Upper lobe of left lung (tissue), 6 donors: ENCODE measurements around the gene TXNL4B. TPM values are rescaled to one million over a fixed set of nuclear protein-coding genes. Genes with fewer than 3 reads are reported as not detected.
A peak's percentile ranks its signal among the peaks of the same experiment; 100 is the strongest.

Source experiments
- ATAC-seq, 2 donors: fragments of 200-7000 bp; cut with Tn5 transposase; one replicate each; pipeline ENCODE4 v1.9.1; 2022; ENCODE audit warnings: mild to moderate bottlenecking in 2 of 2, moderate library complexity in 2 of 2; ENCODE audit not compliant: low FRiP score in 2 of 2
- DNase-seq, 2 donors: peaks; one replicate each; pipeline ENCODE4 v3.0.0-alpha.2; 2019 to 2020
- H3K27ac ChIP-seq, 4 donors: fragments of 200-600 bp; sonication (generic); one replicate each; pipeline ENCODE4 v1.5.1; 2016 to 2019
- H3K27me3 ChIP-seq, 4 donors: fragments of 200-600 bp; sonication (generic); one replicate each; pipeline ENCODE4 v1.5.1; 2017 to 2019
- H3K36me3 ChIP-seq, 4 donors: fragments of 200-600 bp; sonication (generic); one replicate each; pipeline ENCODE4 v1.5.1; 2016 to 2019
- H3K4me1 ChIP-seq, 4 donors: fragments of 200-600 bp; sonication (generic); one replicate each; pipeline ENCODE4 v1.5.1; 2018 to 2019
- H3K4me3 ChIP-seq, 4 donors: fragments of 200-600 bp; sonication (generic); one replicate each; pipeline ENCODE4 v1.5.1; 2017 to 2019; ENCODE audit warnings: mild to moderate bottlenecking in 2 of 4, moderate library complexity in 1 of 4
- H3K9me3 ChIP-seq, 4 donors: fragments of 200-600 bp; sonication (generic); one replicate each; pipeline ENCODE4 v1.5.1; 2018 to 2019
- CTCF ChIP-seq, 6 experiments: fragments of 450-650 bp in 4 of 6; fragments of 200-600 bp in 2 of 6; sonication (generic) in 2 of 6; IDR thresholded peaks; one replicate each; pipeline ENCODE4 v1.5.1; 2016 to 2019; ENCODE audit warnings: antibody characterized with exemption in 6 of 6
- EP300 ChIP-seq, 4 donors: sonication (generic); formaldehyde crosslinking; IDR thresholded peaks; one replicate each; pipeline ENCODE4 v1.5.1; 2017; ENCODE audit warnings: antibody characterized with exemption in 4 of 4, control low read depth in 2 of 4
- POLR2A ChIP-seq, 4 donors: fragments of 450-650 bp; IDR thresholded peaks; one replicate each; pipeline ENCODE4 v1.5.1; 2016 to 2017; ENCODE audit warnings: antibody characterized with exemption in 4 of 4, mild to moderate bottlenecking in 2 of 4
- POLR2AphosphoS5 ChIP-seq, 2 donors: sonication (generic); formaldehyde crosslinking; IDR thresholded peaks; one replicate each; pipeline ENCODE4 v1.5.1; 2017; ENCODE audit warnings: antibody characterized with exemption in 2 of 2
- WGBS, 2 donors: methylation state at CpG; one replicate each; pipeline ENCODE4 v1.1.5; 2017 to 2018; 5-methylcytosine and 5-hydroxymethylcytosine counted together
- total RNA-seq, 6 donors: library from RNA; depleted of rRNA in 4 of 6; stranded (reverse); fragments of >200 nt in 4 of 6; gene quantifications; one replicate each; pipeline versions ENCODE4 v1.1.0 to v1.2.1, GENCODE V29; 2016 to 2021
- donor health status: DM: no; HTN: no; CAD: no; lungs with moderate emphysema.
- donor health status: DM: no; HTN: yes; CAD: no; lungs with severe emphysema.

Gene TXNL4B
- total RNA-seq, 6 donors from 2014 or later, result 5.7 to 13.4 (median 9.6) TPM

GRCh38 chr16:72073560-72074230 lies 19.7 kb downstream of the TXNL4B start:
- peaks cover 0 to 6% (median 0%) of the 10 kb centered on the region in 4 donors for H3K4me1 ChIP-seq
- ATAC-seq, result peak in 1 of 2 donors; percentile 44

GRCh38 chr16:72072514-72073342 lies 20.7 kb downstream of the TXNL4B start:
- peak in 1 of 2 donors; percentile 57 for ATAC-seq
- H3K27ac ChIP-seq, result peak overlapping the region in 1 of 4 donors; percentile 44
- TF ChIP-seq POLR2AphosphoS5 (IDR thresholded peaks at IDR 0.05) (no peak), CTCF (IDR thresholded peaks at IDR 0.05) (no peak), POLR2A (IDR thresholded peaks at IDR 0.05) (no peak), EP300 (IDR thresholded peaks at IDR 0.05) (no peak)

More at GRCh38 chr16:72073560-72074230, 19.7 kb downstream of the TXNL4B start:
- no peak overlapping the region for H3K4me3 ChIP-seq
- 79 to 86% methylated on average over 8 of the region's 8 CpGs for WGBS, 2 donors
- H3K27ac ChIP-seq, result no peak overlapping the region
- TF ChIP-seq EP300 (IDR thresholded peaks at IDR 0.05), result no peak
- no peak for TF ChIP-seq POLR2A (IDR thresholded peaks at IDR 0.05)
- no peak for TF ChIP-seq POLR2AphosphoS5 (IDR thresholded peaks at IDR 0.05)
- no peak for TF ChIP-seq CTCF (IDR thresholded peaks at IDR 0.05)
- H3K9me3 ChIP-seq, result no peaks in the 10 kb centered on the region
- no peak for DNase-seq
- H3K27me3 ChIP-seq, result no peaks in the 10 kb centered on the region
- H3K36me3 ChIP-seq, result no peaks in the 10 kb centered on the region

GRCh38 chr16:72068930-72069329 lies 24.5 kb downstream of the TXNL4B start:
- WGBS, 2 donors, result 41 to 57% methylated on average over 4 of the region's 4 CpGs
- peaks cover 0 to 11% (median 0%) of the 10 kb centered on the region in 4 donors for H3K4me1 ChIP-seq
- H3K27me3 ChIP-seq, result no peaks in the 10 kb centered on the region
- ATAC-seq, result no peak
- no peaks in the 10 kb centered on the region for H3K9me3 ChIP-seq
- H3K36me3 ChIP-seq, result no peaks in the 10 kb centered on the region
- H3K4me3 ChIP-seq, result no peak overlapping the region
- no peak overlapping the region for H3K27ac ChIP-seq
- TF ChIP-seq POLR2AphosphoS5 (IDR thresholded peaks at IDR 0.05) (no peak), POLR2A (IDR thresholded peaks at IDR 0.05) (no peak), EP300 (IDR thresholded peaks at IDR 0.05) (no peak), CTCF (IDR thresholded peaks at IDR 0.05) (no peak)
- no peak for DNase-seq

More at GRCh38 chr16:72072514-72073342, 20.7 kb downstream of the TXNL4B start:
- Histone ChIP-seq H3K4me3 (no peak overlapping the region), H3K9me3 (no peaks in the 10 kb centered on the region), H3K27me3 (no peaks in the 10 kb centered on the region), H3K36me3 (no peaks in the 10 kb centered on the region), H3K4me1 (peaks cover 0 to 11% (median 0%) of the 10 kb centered on the region in 4 donors)
- WGBS, 2 donors, result 47 to 51% methylated on average over 12 of the region's 12 CpGs
- no peak for DNase-seq

- DNase-seq, result no peak
- H3K4me1 ChIP-seq, result peaks cover 0 to 11% (median 0%) of the 10 kb centered on the region in 4 donors
- WGBS, 2 donors, result 0 to 13% methylated on average over 1 of the region's 1 CpG
- H3K27ac ChIP-seq, result no peak overlapping the region
- H3K27me3 ChIP-seq, result no peaks in the 10 kb centered on the region
- no peaks in the 10 kb centered on the region for H3K36me3 ChIP-seq
- H3K4me3 ChIP-seq, result no peak overlapping the region
- H3K9me3 ChIP-seq, result no peaks in the 10 kb centered on the region
- peak in 1 of 2 donors; percentile 48 for ATAC-seq
- peak in 4 of 6 experiments; percentile 15 to 52 (median 49) for TF ChIP-seq CTCF (IDR thresholded peaks at IDR 0.05)
- TF ChIP-seq POLR2A (IDR thresholded peaks at IDR 0.05), result no peak
These were observed 26.7 kb downstream of the TXNL4B start for GRCh38 chr16:72066747-72067146.
